Muscle layer of colon (tissue), 2 donors: Measurements from ENCODE around the gene NT5DC3.

ENCODE experiments used
- H3K27ac ChIP-seq: one replicate; pipeline ENCODE4 v1.7.0; 2013; ENCODE audit warnings: low read depth, mild to moderate bottlenecking, low read length, moderate library complexity
- H3K27me3 ChIP-seq, 2 donors: one replicate each; pipeline ENCODE4 v1.7.0; 2013; ENCODE audit warnings: low read length in 2 of 2, mild to moderate bottlenecking in 2 of 2; ENCODE audit not compliant: insufficient read depth in 2 of 2, control insufficient read depth in 1 of 2
- H3K36me3 ChIP-seq: one replicate; pipeline ENCODE4 v1.7.0; 2013; ENCODE audit warnings: mild to moderate bottlenecking, low read length; ENCODE audit not compliant: insufficient read depth
- H3K4me1 ChIP-seq: one replicate; pipeline ENCODE4 v1.7.0; 2013; ENCODE audit warnings: mild to moderate bottlenecking, low read length; ENCODE audit not compliant: insufficient read depth
- H3K4me3 ChIP-seq, 2 donors: one replicate each; pipeline ENCODE4 v1.7.0; 2013; ENCODE audit warnings: low read length in 2 of 2, low read depth in 1 of 2, mild to moderate bottlenecking in 1 of 2, moderate library complexity in 1 of 2
- H3K9ac ChIP-seq: one replicate; pipeline ENCODE4 v1.7.0; 2013; ENCODE audit warnings: low read length
- H3K9me3 ChIP-seq: one replicate; pipeline ENCODE4 v1.7.0; 2013; ENCODE audit warnings: mild to moderate bottlenecking, low read length
- donor health status: abdominal sarcoma.
- donor health status: Adenocarcinoma of cecum.

The NT5DC3 gene

DNA sequence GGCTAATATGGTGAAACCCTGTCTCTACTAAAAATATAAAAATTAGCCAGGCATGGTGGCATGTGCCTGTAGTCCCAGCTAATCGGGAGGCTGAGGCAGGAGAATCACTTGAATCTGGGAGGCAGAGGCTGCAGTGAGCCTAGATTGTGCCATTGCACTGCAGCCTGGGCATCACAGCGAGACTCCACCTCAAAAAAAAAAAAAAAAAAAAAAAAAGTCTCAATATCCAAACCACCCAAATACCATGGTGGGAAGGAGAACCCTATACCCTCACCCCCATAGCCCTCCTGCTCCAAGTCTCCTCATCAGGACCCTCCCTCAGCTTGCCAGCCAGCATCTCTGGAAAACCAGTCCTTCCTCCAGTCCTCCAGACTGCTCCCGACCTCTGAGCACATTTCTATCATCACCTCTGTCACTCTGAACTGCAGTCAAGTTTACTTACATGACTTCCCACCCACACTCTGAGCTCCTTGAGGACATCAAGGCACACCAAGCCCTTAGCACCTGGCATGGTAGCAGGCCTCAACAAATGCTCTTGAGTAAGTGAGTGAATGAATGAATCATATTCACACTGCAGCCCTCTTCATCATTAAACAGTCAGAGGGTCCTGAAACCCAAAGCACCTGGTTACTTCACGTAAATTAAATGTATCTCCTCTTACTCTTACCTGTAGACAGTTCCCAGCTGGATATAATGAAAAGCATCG, 35.2 kb downstream of the NT5DC3 start:
- Histone ChIP-seq H3K4me3 (no peak overlapping the region), H3K9ac (no peak overlapping the region), H3K27ac (no peak overlapping the region), H3K36me3 (peaks cover 53% of the 10 kb centered on the region), H3K4me1 (peaks cover 91% of the 10 kb centered on the region), H3K27me3 (no peaks in the 10 kb centered on the region), H3K9me3 (no peaks in the 10 kb centered on the region)

DNA sequence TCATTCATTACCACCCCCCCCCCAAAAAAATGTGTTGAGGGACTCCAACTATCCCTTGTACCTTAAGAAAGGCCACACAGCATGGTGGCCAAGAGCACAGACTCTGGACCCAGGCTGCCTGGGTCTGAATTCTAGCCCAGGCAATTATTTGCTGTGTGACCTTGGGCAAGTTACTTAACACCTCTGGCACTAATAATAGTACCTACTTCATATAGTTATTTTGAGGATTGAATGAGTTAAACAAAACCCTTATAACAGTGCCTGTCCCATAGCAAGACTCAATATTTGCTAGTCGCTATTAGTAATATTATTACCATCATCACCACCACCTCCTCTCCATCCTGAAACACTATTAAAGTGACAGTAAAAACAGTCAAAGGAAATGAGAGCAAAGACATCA, 37.2 kb downstream of the NT5DC3 start:
- Histone ChIP-seq H3K9ac (no peak overlapping the region), H3K9me3 (no peaks in the 10 kb centered on the region), H3K36me3 (peaks cover 40% of the 10 kb centered on the region), H3K4me1 (peaks cover 91% of the 10 kb centered on the region), H3K27me3 (no peaks in the 10 kb centered on the region), H3K4me3 (no peak overlapping the region), H3K27ac (no peak overlapping the region)

DNA sequence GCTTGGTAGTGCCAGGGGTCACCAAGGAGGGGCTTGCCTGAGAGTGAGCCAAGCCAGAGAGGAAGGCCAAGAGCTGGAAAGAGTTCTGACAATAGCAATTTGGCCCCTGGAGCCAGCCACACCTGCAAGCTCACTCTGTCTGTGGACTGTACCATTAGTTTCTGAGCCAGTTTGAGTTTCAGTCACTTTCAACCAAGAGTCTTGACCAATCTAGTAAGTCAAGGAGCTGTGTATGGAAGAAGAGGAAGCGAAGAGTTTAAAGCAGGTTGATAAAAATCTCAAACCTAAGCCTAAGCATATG, 38.5 kb downstream of the NT5DC3 start:
- no peak overlapping the region for H3K27ac ChIP-seq
- no peak overlapping the region for H3K4me3 ChIP-seq
- peaks cover 83% of the 10 kb centered on the region for H3K4me1 ChIP-seq
- H3K9ac ChIP-seq: no peak overlapping the region
- H3K9me3 ChIP-seq: no peaks in the 10 kb centered on the region
- no peaks in the 10 kb centered on the region for H3K27me3 ChIP-seq
- H3K36me3 ChIP-seq: peaks cover 42% of the 10 kb centered on the region

DNA sequence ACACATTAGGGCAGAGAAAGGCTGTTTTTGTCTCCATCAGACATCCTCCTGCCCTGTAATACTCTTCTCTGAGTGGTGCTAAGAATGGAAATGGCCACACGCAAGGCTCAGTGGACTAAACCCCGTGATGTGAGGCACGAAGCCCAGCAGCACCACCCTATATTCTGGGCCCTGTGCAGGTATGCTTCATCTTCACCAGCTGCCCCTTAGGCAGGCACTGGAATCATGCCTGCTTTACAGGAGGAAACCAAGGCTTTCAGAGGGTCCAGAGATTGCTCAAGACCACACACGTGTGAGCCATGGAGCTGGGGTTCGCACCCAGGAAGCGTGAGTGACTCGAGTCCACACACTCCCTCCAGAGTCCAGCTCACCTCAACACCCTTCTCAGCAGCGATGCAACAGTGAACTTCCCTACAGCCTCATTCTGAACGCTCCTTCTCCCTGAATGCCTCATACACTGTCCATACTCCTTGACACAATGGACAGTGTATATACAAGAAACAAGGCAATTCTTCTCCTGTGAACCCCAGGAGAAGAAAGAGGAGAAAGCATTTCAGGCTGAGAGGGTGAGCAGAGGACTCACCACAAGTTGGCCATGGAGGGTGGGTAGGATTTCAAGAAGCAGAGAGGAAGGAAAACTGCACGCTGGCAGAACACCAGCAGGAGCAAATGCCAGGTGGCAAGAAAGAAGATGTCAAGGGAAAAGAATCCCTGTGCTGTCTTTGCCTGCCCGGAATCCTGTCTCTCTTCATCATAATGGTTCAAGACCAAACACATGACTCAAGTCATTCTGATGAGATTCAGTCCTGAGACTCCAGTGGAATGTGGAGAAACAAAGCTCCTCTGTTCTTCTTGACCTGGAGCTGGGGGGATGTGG, 39.1 kb downstream of the NT5DC3 start:
- H3K27ac ChIP-seq: peak overlapping the region; percentile 53
- no peaks in the 10 kb centered on the region for H3K9me3 ChIP-seq
- peaks cover 77% of the 10 kb centered on the region for H3K4me1 ChIP-seq
- no peak overlapping the region for H3K9ac ChIP-seq
- no peak overlapping the region for H3K4me3 ChIP-seq
- no peaks in the 10 kb centered on the region for H3K27me3 ChIP-seq
- H3K36me3 ChIP-seq: peaks cover 44% of the 10 kb centered on the region

DNA sequence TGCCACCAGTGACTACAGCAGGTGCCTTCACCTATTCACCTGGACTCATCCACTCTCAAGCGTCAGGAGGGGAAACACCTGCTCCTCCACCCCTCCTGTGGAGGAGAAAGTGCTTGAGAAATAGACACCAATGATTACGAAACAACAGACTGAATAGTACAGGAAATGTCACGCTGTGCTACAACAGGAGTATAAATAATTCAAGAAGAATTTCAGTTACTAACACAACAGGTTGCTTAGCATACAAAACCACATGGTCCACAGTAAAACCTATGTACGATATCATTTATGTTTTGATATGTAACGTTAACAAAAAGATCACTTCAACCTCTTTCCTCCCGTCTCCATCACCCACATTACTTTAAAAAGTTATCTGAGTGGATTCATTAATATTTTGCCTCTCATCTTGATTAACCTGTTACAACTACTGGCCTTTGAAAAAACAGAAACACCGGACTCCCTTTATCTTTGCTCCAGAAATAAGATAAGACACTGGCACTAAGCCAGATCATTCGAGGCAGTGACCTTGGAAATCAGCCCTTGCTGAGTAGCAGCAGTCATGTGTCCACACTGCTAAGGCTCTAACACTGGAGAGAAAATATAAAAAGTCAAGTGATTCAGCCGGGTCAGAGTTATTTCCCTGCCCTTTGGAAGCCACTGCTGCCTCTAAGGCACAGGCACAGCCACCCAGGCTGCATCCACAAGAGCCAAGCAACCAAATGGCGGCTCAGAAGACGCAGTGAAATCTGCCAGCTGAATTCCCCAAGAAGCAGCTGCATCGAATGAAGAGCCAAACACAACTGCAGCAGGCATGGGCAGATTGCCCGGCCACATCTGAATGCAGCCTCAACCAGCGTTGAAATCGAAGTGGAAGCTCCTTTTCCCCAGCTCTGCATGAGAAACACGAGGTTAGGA, 40.9 kb downstream of the NT5DC3 start:
- Histone ChIP-seq H3K27ac (peak overlapping the region; percentile 57), H3K9ac (no peak overlapping the region)

DNA sequence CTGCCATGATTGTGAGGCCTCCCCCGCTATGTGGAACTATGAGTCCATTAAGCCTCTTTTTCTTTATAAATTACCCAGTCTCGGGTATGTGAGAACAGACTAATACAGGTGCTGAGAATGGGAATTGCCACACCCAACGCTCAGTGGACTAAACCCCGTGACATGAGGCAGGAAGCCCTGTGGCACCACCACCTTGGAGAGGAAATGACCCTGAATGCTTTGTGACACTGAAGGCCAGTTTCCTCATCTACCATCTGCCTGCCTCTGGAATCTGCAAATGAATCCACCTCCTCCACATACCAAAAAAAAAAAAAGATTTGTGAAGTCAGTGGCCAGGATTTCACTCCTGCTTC, 41.6 kb downstream of the NT5DC3 start:
- Histone ChIP-seq H3K4me3 (no peak overlapping the region), H3K4me1 (peaks cover 62% of the 10 kb centered on the region), H3K27ac (no peak overlapping the region)

More for the DNA sequence above, 40.9 kb downstream of the NT5DC3 start:
- peak overlapping the region in 1 of 2 donors; percentile 30 for H3K4me3 ChIP-seq
- no peaks in the 10 kb centered on the region for H3K27me3 ChIP-seq
- peaks cover 48% of the 10 kb centered on the region for H3K36me3 ChIP-seq
- H3K4me1 ChIP-seq: peaks cover 61% of the 10 kb centered on the region
- H3K9me3 ChIP-seq: no peaks in the 10 kb centered on the region

DNA sequence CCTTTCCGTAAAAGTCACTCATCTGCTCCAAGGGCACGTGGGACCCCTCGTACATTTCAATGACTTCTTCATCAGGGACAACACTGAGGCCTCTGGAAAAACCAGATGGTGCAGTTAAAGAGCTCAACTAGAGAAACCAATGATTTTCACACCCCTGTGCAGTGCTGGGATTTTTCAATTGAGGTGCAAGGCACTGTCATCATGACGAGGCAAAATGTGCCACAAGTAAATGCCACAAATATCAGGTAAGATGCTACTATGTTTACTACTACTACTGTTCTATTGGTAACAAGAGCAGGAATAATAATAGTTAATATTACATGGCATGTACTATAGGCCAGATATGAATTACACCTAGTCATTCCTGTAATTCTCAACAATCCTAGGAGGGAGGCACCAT, 42.4 kb downstream of the NT5DC3 start:
- Histone ChIP-seq H3K4me3 (no peak overlapping the region), H3K27me3 (no peaks in the 10 kb centered on the region), H3K36me3 (peaks cover 55% of the 10 kb centered on the region), H3K27ac (peak overlapping the region; percentile 30), H3K4me1 (peaks cover 57% of the 10 kb centered on the region), H3K9ac (no peak overlapping the region), H3K9me3 (no peaks in the 10 kb centered on the region)

More for the DNA sequence above, 41.6 kb downstream of the NT5DC3 start:
- Histone ChIP-seq H3K27me3 (no peaks in the 10 kb centered on the region), H3K36me3 (peaks cover 54% of the 10 kb centered on the region), H3K9ac (no peak overlapping the region), H3K9me3 (no peaks in the 10 kb centered on the region)

DNA sequence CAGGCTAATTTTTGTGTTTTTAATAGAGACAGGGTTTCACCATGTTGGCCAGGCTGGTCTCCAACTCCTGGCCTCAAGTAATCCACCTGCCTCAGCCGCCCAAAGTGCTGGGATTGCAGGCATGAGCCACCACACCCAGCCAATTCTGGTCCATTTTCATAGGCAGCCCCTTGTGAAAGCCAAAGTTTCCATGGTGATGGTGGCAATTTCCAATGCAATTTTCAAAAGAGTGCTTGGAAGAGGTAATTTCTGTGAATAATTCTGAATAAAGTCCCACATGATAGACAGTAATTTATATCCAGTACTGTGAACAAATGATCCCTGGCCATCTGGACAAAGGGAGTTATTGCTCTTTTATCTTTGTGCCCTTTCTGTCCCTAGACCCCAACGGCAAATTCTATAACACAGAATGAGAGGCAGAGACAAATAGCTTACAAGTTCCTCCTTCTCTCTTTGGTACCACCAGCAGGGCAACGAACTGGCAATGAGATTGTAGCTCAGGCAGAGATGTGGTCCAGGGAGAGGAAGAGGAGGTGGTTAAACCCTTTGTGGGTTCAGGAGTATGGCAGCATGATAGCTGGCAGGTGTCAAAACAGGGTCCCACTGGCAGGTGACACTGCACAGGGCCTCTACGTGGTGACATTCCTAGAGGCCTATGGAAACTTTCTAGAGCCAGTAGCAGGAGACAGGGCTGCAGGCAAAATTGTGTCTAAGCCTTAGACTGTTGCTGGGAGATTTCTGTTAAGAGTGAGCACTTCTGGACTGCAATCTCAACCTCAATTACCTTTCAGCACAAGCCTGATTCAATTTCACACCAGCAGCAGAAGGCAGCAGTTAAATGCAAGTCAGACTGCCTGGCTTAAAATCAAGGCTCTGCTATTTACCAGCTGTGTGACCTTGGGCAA, 46.5 kb downstream of the NT5DC3 start:
- H3K9ac ChIP-seq: no peak overlapping the region
- H3K36me3 ChIP-seq: peaks cover 68% of the 10 kb centered on the region
- H3K9me3 ChIP-seq: no peaks in the 10 kb centered on the region
- no peak overlapping the region for H3K27ac ChIP-seq
- no peaks in the 10 kb centered on the region for H3K27me3 ChIP-seq
- H3K4me1 ChIP-seq: peaks cover 34% of the 10 kb centered on the region
- H3K4me3 ChIP-seq: no peak overlapping the region

DNA sequence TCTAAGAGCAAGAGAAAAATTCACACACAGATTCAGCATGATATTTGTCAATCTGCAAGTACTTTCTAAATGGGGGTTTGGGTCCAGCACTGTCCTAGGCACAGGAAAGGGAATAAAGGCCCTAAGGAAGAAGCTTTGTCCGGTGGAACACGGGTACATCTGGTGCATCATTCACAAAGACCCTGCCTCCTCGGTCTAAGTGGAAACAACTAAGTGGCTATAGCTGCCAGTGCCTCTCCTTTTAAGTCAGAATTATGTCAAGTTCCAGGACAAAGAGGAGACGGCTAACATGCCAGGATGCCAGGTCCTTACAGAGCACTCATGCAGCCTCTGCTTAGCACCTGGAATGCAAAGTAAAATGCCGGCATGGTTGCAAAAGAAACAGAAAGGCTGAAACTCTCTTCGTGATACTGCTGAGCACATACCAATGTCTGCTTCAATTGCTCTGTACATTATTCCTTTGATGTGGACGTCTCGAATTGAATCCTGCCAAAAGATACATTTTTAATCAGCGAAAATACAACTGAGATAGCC, 47.5 kb downstream of the NT5DC3 start:
- peaks cover 70% of the 10 kb centered on the region for H3K36me3 ChIP-seq

DNA sequence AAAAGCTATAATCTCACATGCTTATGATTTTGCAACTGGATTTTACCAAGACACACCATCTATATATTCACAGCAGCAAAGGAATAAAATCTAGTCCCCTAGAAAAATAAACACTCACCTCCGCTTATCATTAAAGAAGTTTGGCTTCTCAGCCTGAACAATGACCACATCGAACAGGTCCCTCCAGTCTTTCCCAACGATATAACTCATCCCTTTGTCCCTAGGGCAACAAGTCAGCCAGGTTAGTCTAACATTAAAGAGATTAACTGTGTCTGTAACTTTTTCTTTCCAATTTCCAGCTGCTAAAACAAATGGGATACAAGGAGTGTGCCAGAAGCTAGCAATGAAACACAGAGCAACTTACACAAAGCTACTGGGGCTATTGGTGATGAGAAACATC, 48.0 kb downstream of the NT5DC3 start:
- Histone ChIP-seq H3K4me3 (no peak overlapping the region), H3K27me3 (no peaks in the 10 kb centered on the region), H3K4me1 (peaks cover 22% of the 10 kb centered on the region), H3K9me3 (no peaks in the 10 kb centered on the region), H3K27ac (no peak overlapping the region), H3K36me3 (peaks cover 66% of the 10 kb centered on the region), H3K9ac (no peak overlapping the region)

More for the DNA sequence above, 47.5 kb downstream of the NT5DC3 start:
- Histone ChIP-seq H3K9me3 (no peaks in the 10 kb centered on the region), H3K4me3 (no peak overlapping the region), H3K27me3 (no peaks in the 10 kb centered on the region), H3K4me1 (peaks cover 24% of the 10 kb centered on the region), H3K27ac (no peak overlapping the region), H3K9ac (no peak overlapping the region)
